ENCODE results near the gene CEP72. TPM values are rescaled to one million over a fixed set of nuclear protein-coding genes. Genes with fewer than 3 reads are reported as not detected.

CEP72 gene, protein sequence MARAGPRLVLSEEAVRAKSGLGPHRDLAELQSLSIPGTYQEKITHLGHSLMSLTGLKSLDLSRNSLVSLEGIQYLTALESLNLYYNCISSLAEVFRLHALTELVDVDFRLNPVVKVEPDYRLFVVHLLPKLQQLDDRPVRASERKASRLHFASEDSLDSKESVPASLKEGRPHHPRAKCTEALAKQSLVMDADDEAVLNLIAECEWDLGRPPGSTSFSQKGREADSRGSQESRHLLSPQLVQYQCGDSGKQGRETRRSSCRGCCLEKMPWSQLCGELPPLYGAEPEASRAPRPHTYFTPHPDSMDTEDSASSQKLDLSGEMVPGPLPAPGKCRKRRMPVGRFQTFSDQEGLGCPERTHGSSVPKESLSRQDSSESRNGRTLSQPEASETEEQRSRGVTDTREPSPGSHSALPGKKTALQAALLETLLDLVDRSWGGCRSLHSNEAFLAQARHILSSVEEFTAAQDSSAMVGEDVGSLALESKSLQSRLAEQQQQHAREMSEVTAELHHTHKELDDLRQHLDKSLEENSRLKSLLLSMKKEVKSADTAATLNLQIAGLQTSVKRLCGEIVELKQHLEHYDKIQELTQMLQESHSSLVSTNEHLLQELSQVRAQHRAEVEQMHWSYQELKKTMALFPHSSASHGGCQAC
- 1 to 10 TPM; 2.9 to 5.0 (median 4.0) TPM for total RNA-seq (2021; fragmentation: NEBNext Ultra II Directional; extraction: Animal tissue kit (Norgen Biotek cat#: 25700))
- long read RNA-seq, result 0 reads

DNA sequence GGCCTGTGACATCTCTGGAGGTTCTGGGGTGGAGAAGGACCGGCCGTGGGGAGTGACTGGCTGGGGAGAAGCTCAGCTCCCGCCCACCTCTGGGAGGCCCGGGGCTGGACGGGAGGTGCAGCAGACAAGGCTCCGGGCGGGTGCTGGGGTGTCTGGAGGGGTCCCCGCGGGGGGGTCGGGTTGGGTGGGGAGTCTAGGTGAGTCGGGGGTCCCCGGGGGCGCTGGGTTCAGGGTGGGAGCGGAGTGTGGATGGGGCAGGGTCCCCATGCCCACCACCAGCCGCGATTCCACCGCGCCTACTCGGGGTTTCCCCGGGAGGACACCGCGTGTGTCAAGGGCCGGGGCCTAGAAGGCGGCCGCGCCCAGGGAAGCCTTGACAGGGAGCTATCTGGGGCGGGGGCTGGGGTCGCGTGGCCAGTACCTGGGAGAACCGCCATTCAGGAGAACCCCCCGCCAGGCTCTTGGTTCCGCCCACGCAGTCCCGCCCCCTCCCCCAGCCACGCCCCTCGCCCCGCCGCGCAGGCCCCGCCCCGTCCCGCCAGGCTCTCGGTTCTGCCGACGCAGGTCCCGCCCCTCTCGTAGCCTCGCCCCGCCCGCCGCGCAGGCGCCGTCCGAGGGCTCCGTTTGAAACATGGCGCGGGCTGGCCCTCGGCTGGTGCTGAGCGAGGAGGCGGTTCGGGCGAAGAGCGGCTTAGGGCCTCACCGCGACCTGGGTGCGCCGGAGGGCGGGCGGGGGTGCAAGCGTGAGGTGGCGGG, at the start of gene CEP72:
CEP72 (plus strand) TSS at position 610 of the 756 bp plus-strand sequence; CDS start at position 632, 22 bp downstream.
- peak; percentile 78 for DNase-seq
- Mint-ChIP-seq H3K36me3 (ENCODE audit: low read depth) (peaks cover 32% of the 10 kb centered on the region), H3K27ac (peak within 1 kb of the TSS; percentile 67)

DNA sequence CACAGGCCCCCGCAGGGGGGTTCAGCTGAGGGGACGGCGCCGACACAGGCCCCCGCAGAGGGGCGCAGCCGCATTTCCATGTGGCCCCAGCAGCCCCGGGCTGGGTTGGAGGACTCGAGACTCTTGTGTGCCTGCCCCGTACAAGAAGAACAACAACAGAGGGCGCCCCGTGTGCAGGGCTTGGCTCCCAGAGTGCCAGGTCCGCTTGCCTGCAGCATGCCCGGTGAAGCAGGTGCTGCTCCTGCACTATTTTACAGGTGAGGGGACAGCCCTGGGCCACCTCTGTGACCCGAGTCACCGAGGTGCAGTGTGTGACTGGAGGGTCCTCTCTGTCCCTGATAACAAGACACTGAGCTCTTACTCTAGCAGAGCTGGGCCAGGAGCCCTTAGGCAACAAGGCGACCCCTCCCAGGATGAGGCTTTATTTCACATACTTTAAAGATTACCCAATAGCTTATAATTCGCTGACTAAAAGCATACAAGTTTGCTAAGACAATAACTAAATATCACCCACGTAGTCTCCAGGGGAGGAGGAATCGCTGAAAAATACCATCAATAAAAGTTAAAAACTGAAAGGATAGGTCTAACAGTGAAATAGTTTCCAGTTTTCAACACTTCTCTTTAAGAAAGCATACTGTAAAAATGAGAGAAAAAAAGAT, 46.2 kb upstream of the CEP72 start:
- Mint-ChIP-seq H3K27me3 (ENCODE audit: insufficient read depth) (peaks cover 15% of the 10 kb centered on the region), H3K4me1 (ENCODE audit: low read depth) (peaks cover 6% of the 10 kb centered on the region; the same call in 1 of the 2 replicates), H3K27ac (no peak overlapping the region), H3K9me3 (peaks cover 10% of the 10 kb centered on the region), H3K36me3 (ENCODE audit: low read depth) (peaks cover 4% of the 10 kb centered on the region; the same call in 1 of the 2 replicates), H3K4me3 (no peak overlapping the region)
- no peak for DNase-seq
- TF ChIP-seq, protein P1, sequence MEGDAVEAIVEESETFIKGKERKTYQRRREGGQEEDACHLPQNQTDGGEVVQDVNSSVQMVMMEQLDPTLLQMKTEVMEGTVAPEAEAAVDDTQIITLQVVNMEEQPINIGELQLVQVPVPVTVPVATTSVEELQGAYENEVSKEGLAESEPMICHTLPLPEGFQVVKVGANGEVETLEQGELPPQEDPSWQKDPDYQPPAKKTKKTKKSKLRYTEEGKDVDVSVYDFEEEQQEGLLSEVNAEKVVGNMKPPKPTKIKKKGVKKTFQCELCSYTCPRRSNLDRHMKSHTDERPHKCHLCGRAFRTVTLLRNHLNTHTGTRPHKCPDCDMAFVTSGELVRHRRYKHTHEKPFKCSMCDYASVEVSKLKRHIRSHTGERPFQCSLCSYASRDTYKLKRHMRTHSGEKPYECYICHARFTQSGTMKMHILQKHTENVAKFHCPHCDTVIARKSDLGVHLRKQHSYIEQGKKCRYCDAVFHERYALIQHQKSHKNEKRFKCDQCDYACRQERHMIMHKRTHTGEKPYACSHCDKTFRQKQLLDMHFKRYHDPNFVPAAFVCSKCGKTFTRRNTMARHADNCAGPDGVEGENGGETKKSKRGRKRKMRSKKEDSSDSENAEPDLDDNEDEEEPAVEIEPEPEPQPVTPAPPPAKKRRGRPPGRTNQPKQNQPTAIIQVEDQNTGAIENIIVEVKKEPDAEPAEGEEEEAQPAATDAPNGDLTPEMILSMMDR (IDR thresholded peaks at IDR 0.05), result no peak

More for the DNA sequence above, at the start of gene CEP72:
- peaks cover 11% of the 10 kb centered on the region for H3K27me3 Mint-ChIP-seq (ENCODE audit: insufficient read depth)
- H3K4me3 Mint-ChIP-seq, result peak within 1 kb of the TSS; percentile 89
- H3K9me3 Mint-ChIP-seq, result peaks cover 12% of the 10 kb centered on the region
- TF ChIP-seq, protein P1 (IDR thresholded peaks at IDR 0.05), result no peak
- peaks cover 37% of the 10 kb centered on the region for H3K4me1 Mint-ChIP-seq (ENCODE audit: low read depth)

DNA sequence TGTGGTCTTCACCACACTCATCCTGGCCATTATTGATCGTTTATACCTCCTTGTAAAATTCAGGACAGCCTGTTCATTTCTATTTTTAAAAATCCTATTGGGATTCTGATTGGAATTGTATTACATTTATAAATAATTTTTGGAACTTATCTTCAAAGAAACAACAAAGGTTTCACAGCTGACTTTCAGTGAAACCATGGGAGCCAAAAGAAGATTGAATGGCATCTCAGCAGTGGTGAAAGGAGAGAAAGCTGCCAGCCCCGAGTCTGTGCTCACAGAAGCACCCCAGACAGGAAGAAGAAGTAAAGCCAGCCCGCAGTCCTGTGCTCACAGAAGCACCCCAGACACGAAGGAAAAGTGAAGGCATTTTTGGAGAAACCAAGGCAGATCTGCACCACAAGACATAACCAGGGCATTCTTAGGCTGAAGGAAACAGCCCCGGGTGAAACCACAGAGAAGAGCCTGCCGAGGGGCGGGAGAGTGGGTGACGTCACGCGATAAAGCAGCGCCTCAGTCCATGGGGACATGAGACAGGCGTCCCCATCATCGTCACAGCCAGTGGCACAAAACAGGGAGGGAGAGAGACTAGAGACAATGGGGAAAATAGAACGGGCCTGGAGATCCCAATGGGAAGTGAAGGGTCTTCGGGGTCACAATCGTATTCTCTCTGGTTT, 45.4 kb upstream of the CEP72 start:
- no peak overlapping the region for H3K4me3 Mint-ChIP-seq
- H3K36me3 Mint-ChIP-seq (ENCODE audit: low read depth), result peaks cover 4% of the 10 kb centered on the region; the same call in 1 of the 2 replicates
- H3K27ac Mint-ChIP-seq, result no peak overlapping the region
- H3K27me3 Mint-ChIP-seq (ENCODE audit: insufficient read depth), result peaks cover 15% of the 10 kb centered on the region
- TF ChIP-seq, protein P1 (IDR thresholded peaks at IDR 0.05), result no peak
- peaks cover 6% of the 10 kb centered on the region; the same call in 1 of the 2 replicates for H3K4me1 Mint-ChIP-seq (ENCODE audit: low read depth)
- H3K9me3 Mint-ChIP-seq, result peaks cover 10% of the 10 kb centered on the region
- DNase-seq, result no peak

DNA sequence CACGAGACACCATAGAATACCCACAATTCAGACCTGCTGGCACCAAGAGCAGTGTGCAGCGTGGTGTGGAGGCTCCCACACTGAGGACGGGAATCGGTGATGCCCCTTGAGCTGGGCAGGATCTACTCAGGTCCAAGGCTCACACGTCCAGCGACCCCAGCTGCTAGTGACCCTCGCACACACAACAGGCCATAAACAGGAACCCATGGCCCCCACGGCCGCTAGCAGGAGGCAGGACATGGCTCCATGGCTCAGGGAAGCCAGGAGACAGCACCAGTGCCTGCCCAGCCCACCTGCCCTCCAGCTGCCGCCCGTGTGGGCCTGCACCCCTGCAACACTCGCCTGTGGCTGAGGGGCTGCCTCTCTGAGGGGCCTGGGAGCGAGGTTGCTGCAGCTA, 44.5 kb upstream of the CEP72 start:
- Mint-ChIP-seq H3K4me3 (no peak overlapping the region), H3K4me1 (ENCODE audit: low read depth) (peaks cover 6% of the 10 kb centered on the region; the same call in 1 of the 2 replicates), H3K27me3 (ENCODE audit: insufficient read depth) (peaks cover 20% of the 10 kb centered on the region), H3K36me3 (ENCODE audit: low read depth) (peaks cover 4% of the 10 kb centered on the region; the same call in 1 of the 2 replicates), H3K9me3 (peaks cover 10% of the 10 kb centered on the region), H3K27ac (no peak overlapping the region)
- TF ChIP-seq, protein P1 (IDR thresholded peaks at IDR 0.05), result no peak
- no peak for DNase-seq

All from HFFc6 (cell line).